Kidney (tissue), 14 donors: ENCODE results near the gene MEIS2. TPM values are rescaled to one million over a fixed set of nuclear protein-coding genes. Genes with fewer than 3 reads are reported as not detected.

Experiments used
- DNase-seq, 5 donors: peaks; one replicate each; pipeline ENCODE4 v3.0.0-alpha.2; 2013 to 2020
- FAIRE-seq: peaks from 2 replicates; lab custom pipeline; 2012; peaks lifted over from hg19 to GRCh38; lab: Jason Lieb, UNC
- H3K27ac ChIP-seq, 2 donors: one replicate each; pipeline ENCODE4 v1.7.0; 2013; ENCODE audit warnings: low read depth in 2 of 2, low read length in 2 of 2, inconsistent platforms in 1 of 2
- H3K27me3 ChIP-seq: one replicate; pipeline ENCODE4 v1.7.1; 2013; ENCODE audit warnings: low read length, inconsistent platforms; ENCODE audit not compliant: control insufficient read depth, insufficient read depth
- H3K36me3 ChIP-seq, 3 donors: one replicate each; pipeline versions ENCODE4 v1.7.0 to v1.7.1; 2013; ENCODE audit warnings: low read length in 3 of 3, control low read depth in 1 of 3, inconsistent platforms in 1 of 3; ENCODE audit not compliant: insufficient read depth in 3 of 3, control insufficient read depth in 2 of 3
- H3K4me1 ChIP-seq, 3 donors: one replicate each; pipeline versions ENCODE4 v1.7.0 to v1.7.1; 2013; ENCODE audit warnings: low read length in 3 of 3, inconsistent platforms in 1 of 3, low read depth in 1 of 3; ENCODE audit not compliant: control insufficient read depth in 2 of 3, insufficient read depth in 2 of 3
- H3K4me3 ChIP-seq, 3 donors: one replicate each; pipeline versions ENCODE4 v1.7.0 to v1.8.1; 2013; ENCODE audit warnings: low read length in 3 of 3, control low read depth in 1 of 3, inconsistent platforms in 1 of 3
- H3K9ac ChIP-seq, 3 donors: one replicate each; pipeline versions ENCODE4 v1.7.0 to v1.7.1; 2013; ENCODE audit warnings: low read length in 3 of 3, control low read depth in 1 of 3, inconsistent platforms in 1 of 3
- H3K9me3 ChIP-seq, 3 donors: one replicate each; pipeline versions ENCODE4 v1.7.0 to v1.7.1; 2013; ENCODE audit warnings: low read length in 3 of 3, control low read depth in 1 of 3, inconsistent platforms in 1 of 3; ENCODE audit not compliant: control insufficient read depth in 2 of 3, insufficient read depth in 1 of 3
- CTCF ChIP-seq: IDR thresholded peaks from 3 replicates; pipeline ENCODE4 v1.5.1; 2012; ENCODE audit warnings: mild to moderate bottlenecking, moderate library complexity, borderline replicate concordance; ENCODE audit not compliant: insufficient read depth; ENCODE audit errors: extremely low read depth
- intact Hi-C: fragments of 100-400 bp; cut with DNase I; formaldehyde crosslinking; loops from one replicate; pipeline ENCODE4 v1.11.1; 2022
- polyA plus RNA-seq: library from polyadenylated mRNA; stranded (reverse); fragments of 350-450 nt; fragmentation: Illumina TruSeq; extraction: RNeasy Lipid Tissue Mini Kit (QIAGEN cat#74804); gene quantifications from one replicate; pipeline ENCODE4 v1.2.3, GENCODE V29; 2014; ENCODE audit warnings: low read depth, low replicate concordance; ENCODE audit not compliant: insufficient read depth
- total RNA-seq: library from RNA; stranded (reverse); fragmentation: NEBNext Ultra II Directional; extraction: Animal tissue kit (Norgen Biotek cat#: 25700); gene quantifications from one replicate; pipeline ENCODE4 v1.2.1, GENCODE V29; 2021
- donor health status: control.
- donor health status: control.
- donor health status: control.
- donor health status: control.
- donor health status: control.
- donor health status: DM: yes; HTN: yes; CAD: no.
- donor health status: Normal renal cell carcinoma (clear cell type).

MEIS2 gene
- total and polyA plus RNA-seq, 2 donors from 2014 or later, result 14.7 to 50.9 TPM

GRCh38 chr15:36978625-36979024 is 121.7 kb downstream of the MEIS2 start:
- Histone ChIP-seq H3K9me3 (no peaks in the 10 kb centered on the region), H3K9ac (no peak overlapping the region), H3K36me3 (no peaks in the 10 kb centered on the region), H3K27ac (no peak overlapping the region), H3K4me1 (no peaks in the 10 kb centered on the region), H3K4me3 (no peak overlapping the region), H3K27me3 (no peaks in the 10 kb centered on the region)
- intact Hi-C loops, result no loop called here
- FAIRE-seq (no peak), DNase-seq (no peak)
- no peak for TF ChIP-seq CTCF

GRCh38 chr15:36978126-36978525 is 122.2 kb downstream of the MEIS2 start:
- no peaks in the 10 kb centered on the region for H3K4me1 ChIP-seq
- H3K27me3 ChIP-seq, result no peaks in the 10 kb centered on the region
- H3K9me3 ChIP-seq, result no peaks in the 10 kb centered on the region
- no peaks in the 10 kb centered on the region for H3K36me3 ChIP-seq
- no peak overlapping the region for H3K27ac ChIP-seq
- no peak overlapping the region for H3K4me3 ChIP-seq
- TF ChIP-seq CTCF, result no peak
- FAIRE-seq, result no peak
- no peak for DNase-seq
- H3K9ac ChIP-seq, result no peak overlapping the region
- intact Hi-C loops, result no loop called here

- Histone ChIP-seq H3K27me3 (no peaks in the 10 kb centered on the region), H3K36me3 (no peaks in the 10 kb centered on the region), H3K9me3 (no peaks in the 10 kb centered on the region), H3K4me1 (no peaks in the 10 kb centered on the region), H3K9ac (no peak overlapping the region), H3K4me3 (no peak overlapping the region), H3K27ac (no peak overlapping the region)
- intact Hi-C loops, result no loop called here
- no peak for TF ChIP-seq CTCF
- DNase-seq (no peak), FAIRE-seq (no peak)
Measured at GRCh38 chr15:36977659-36978058, 122.7 kb downstream of the MEIS2 start.

DNA sequence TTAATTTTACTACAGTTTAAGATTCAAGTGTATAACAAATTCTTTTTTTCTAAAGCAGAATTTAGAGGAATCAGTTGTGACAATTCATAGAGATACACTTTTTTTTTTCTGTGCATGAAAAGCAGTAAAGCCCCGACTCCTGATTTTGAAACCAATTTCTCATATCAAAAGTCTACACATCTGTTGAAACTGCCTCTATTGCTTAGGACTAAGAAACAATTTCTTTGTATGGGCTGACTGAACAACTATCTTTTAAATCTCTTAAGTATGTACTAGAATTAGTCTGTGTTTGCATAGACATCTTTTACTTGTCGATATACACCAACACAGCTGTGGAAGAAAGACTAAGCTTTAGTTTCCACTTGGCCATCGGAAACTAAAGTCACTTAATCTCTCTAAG is 127.6 kb downstream of the MEIS2 start:
- DNase-seq, result no peak
- H3K9ac ChIP-seq, result no peak overlapping the region
- no peaks in the 10 kb centered on the region for H3K27me3 ChIP-seq
- H3K9me3 ChIP-seq, result no peaks in the 10 kb centered on the region
- no peak for FAIRE-seq
- no peaks in the 10 kb centered on the region for H3K4me1 ChIP-seq
- no peak overlapping the region for H3K27ac ChIP-seq
- no peak overlapping the region for H3K4me3 ChIP-seq
- intact Hi-C loops, result no loop called here
- H3K36me3 ChIP-seq, result no peaks in the 10 kb centered on the region
- TF ChIP-seq CTCF, result no peak
